Adrenal gland (tissue), 12 donors: Measurements from ENCODE around the gene LILRA5. TPM values are rescaled to one million over a fixed set of nuclear protein-coding genes. Genes with fewer than 3 reads are reported as not detected.

Experiments used
- DNase-seq, 7 donors: peaks; one replicate each; pipeline ENCODE4 v3.0.0-alpha.2; 2019 to 2020
- H3K27ac ChIP-seq, 5 donors: fragments of 200-600 bp; sonication (generic) in 4 of 5; 1 replicate in 3 of 5; 2 replicates in 2 of 5; pipeline versions ENCODE4 v1.5.1 to v1.8.0; 2016 to 2020; ENCODE audit warnings: mild to moderate bottlenecking in 1 of 5
- H3K27me3 ChIP-seq: fragments of 200-600 bp; 2 replicates; pipeline ENCODE4 v1.8.0; 2021
- H3K36me3 ChIP-seq, 2 donors: fragments of 200-600 bp; replicated peaks in 1 of 2; 1 replicate in 1 of 2; 2 replicates in 1 of 2; pipeline versions ENCODE4 v1.5.1 to v1.8.0; 2018 to 2022
- H3K4me1 ChIP-seq, 2 donors: fragments of 200-600 bp; replicated peaks in 1 of 2; 1 replicate in 1 of 2; 2 replicates in 1 of 2; pipeline versions ENCODE4 v1.5.1 to v1.8.0; 2018 to 2021
- H3K4me3 ChIP-seq, 4 donors: fragments of 200-600 bp; sonication (generic) in 3 of 4; one replicate each; pipeline ENCODE4 v1.5.1; 2016 to 2018
- H3K9me3 ChIP-seq, 3 donors: fragments of 200-600 bp; sonication (generic) in 1 of 3; replicated peaks in 1 of 3; 1 replicate in 2 of 3; 2 replicates in 1 of 3; pipeline versions ENCODE4 v1.5.1 to v1.8.0; 2016 to 2021
- CTCF ChIP-seq, 6 experiments: fragments of 450-650 bp in 4 of 6; fragments of 200-600 bp in 2 of 6; sonication (generic) in 1 of 6; IDR thresholded peaks; 1 replicate in 5 of 6; 2 replicates in 1 of 6; pipeline versions ENCODE4 v1.5.1 to v1.8.0; 2016 to 2021; ENCODE audit warnings: antibody characterized with exemption in 6 of 6, mild to moderate bottlenecking in 2 of 6, moderate library complexity in 1 of 6
- POLR2A ChIP-seq, 2 donors: fragments of 450-650 bp; IDR thresholded peaks; one replicate each; pipeline ENCODE4 v1.6.1; 2017; ENCODE audit warnings: antibody characterized with exemption in 2 of 2, mild to moderate bottlenecking in 2 of 2, moderate library complexity in 1 of 2
- WGBS, 4 donors: extraction: QIAGEN DNeasy Blood & Tissue Kit in 2 of 4; methylation state at CpG; one replicate each; pipeline versions ENCODE4 v1.1.5 to v1.1.7; 2013 to 2017; 5-methylcytosine and 5-hydroxymethylcytosine counted together
- intact Hi-C, 2 donors: fragments of 100-400 bp; cut with DNase I; formaldehyde crosslinking; loops; one replicate each; pipeline versions ENCODE4 v1.14.1 to v1.15.0; 2022 to 2023
- polyA plus RNA-seq, 3 donors: library from polyadenylated mRNA; stranded (reverse); fragments of 200-250 nt in 2 of 3; fragments of 350-450 nt in 1 of 3; fragmentation: Illumina TruSeq in 1 of 3; extraction: RNeasy Lipid Tissue Mini Kit (QIAGEN cat#74804) in 1 of 3; gene quantifications; one replicate each; pipeline ENCODE4 v1.2.3, GENCODE V29; 2013 to 2014
- total RNA-seq, 9 donors: library from RNA; depleted of rRNA in 4 of 9; stranded (reverse); fragments of >200 nt in 4 of 9; fragments of 120-200 nt in 1 of 9; fragmentation: NEBNext Ultra II Directional in 1 of 9; extraction: Animal tissue kit (Norgen Biotek cat#: 25700) in 1 of 9; gene quantifications; one replicate each; pipeline versions ENCODE4 v1.1.0 to v1.2.4, GENCODE V29; 2013 to 2023
- donor health status: healthy with polysubstance abuse.
- donor health status: Bipolar disorder and iron deficiency.
- donor health status: DM: yes; HTN: yes; CAD: no.
- donor health status: DM: no; HTN: no; CAD: no.
- donor health status: DM: no; HTN: no; CAD: no.
- donor health status: DM: yes; HTN: yes; CAD: no.

LILRA5 gene
- total and polyA plus RNA-seq, 12 donors, result 0.72 to 6.2 (median 3.0) TPM; not detected in 1

- TF ChIP-seq CTCF (IDR thresholded peaks at IDR 0.05), result no peak
- no peak for TF ChIP-seq POLR2A (IDR thresholded peaks at IDR 0.05)
These were observed 10.7 kb downstream of the LILRA5 start for GRCh38 chr19:54302257-54302656.

GRCh38 chr19:54299515-54299914 is 13.5 kb downstream of the LILRA5 start:
- Histone ChIP-seq H3K27me3 (no peaks in the 10 kb centered on the region), H3K4me1 (no peaks in the 10 kb centered on the region), H3K36me3 (no peaks in the 10 kb centered on the region), H3K27ac (no peak overlapping the region), H3K4me3 (no peak overlapping the region), H3K9me3 (no peaks in the 10 kb centered on the region)
- TF ChIP-seq POLR2A (IDR thresholded peaks at IDR 0.05), result no peak
- TF ChIP-seq CTCF (IDR thresholded peaks at IDR 0.05), result no peak
- WGBS, 4 donors, result 83 to 90% (median 86%) methylated on average over 5 of the region's 5 CpGs
- no peak for DNase-seq
- intact Hi-C loops, result no loop called here

More at GRCh38 chr19:54302257-54302656, 10.7 kb downstream of the LILRA5 start:
- intact Hi-C loops, result no loop called here
- H3K4me1 ChIP-seq, result no peaks in the 10 kb centered on the region
- no peaks in the 10 kb centered on the region for H3K36me3 ChIP-seq
- H3K4me3 ChIP-seq, result no peak overlapping the region
- no peaks in the 10 kb centered on the region for H3K9me3 ChIP-seq
- peak in 1 of 7 donors; percentile 21 for DNase-seq
- WGBS, 4 donors, result 54 to 75% (median 60%) methylated on average over 4 of the region's 4 CpGs
- H3K27me3 ChIP-seq, result peaks cover 9% of the 10 kb centered on the region
- H3K27ac ChIP-seq, result no peak overlapping the region

- DNase-seq, result no peak
- H3K9me3 ChIP-seq, result no peaks in the 10 kb centered on the region
- WGBS, 4 donors, result 49 to 62% (median 56%) methylated on average over 3 to 7 of the region's 7 CpGs
- no peaks in the 10 kb centered on the region for H3K36me3 ChIP-seq
- H3K27ac ChIP-seq, result no peak overlapping the region
- H3K27me3 ChIP-seq, result no peaks in the 10 kb centered on the region
- intact Hi-C loops, result no loop called here
- TF ChIP-seq CTCF (IDR thresholded peaks at IDR 0.05) (no peak), POLR2A (IDR thresholded peaks at IDR 0.05) (no peak)
- H3K4me1 ChIP-seq, result no peaks in the 10 kb centered on the region
- no peak overlapping the region for H3K4me3 ChIP-seq
These were observed 13.9 kb downstream of the LILRA5 start for GRCh38 chr19:54299126-54299498.

DNA sequence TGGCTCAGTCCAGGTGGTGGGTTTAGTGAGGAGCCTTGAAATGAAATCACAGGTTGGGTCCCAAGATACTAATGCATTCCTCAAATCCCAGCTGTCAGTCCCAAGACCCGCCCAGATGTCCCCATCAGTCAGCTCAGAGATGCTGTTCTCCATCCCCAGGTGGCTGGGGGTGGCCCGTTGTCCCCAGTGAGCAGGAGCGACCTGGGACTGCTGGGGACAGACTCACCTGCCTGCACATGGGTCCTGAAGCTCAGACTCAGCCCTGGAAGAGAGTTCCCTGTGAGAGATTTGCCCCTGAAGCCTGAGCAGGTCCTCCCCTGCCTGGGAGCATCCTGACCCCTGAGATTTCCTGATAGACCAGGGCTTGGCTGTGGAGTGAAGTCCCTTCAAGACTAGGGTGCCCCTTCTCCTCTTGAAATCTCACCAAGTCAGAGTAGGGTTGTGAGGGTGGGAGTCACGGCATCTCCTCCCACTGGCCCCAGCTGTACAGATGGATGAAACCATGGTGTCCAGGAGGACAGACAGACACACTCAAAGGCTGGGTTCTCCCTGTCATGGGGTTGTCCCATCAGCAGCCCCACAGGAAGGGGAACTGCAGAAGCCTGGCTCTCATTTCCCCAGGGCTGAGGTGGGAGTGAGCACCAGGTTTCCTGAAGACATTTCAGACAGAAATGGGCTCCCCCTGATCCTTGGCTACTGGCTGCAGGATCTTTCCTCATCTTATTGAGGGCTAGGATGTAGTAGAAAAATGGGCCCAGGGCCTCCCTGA is 14.4 kb downstream of the LILRA5 start:
- TF ChIP-seq POLR2A (IDR thresholded peaks at IDR 0.05) (no peak), CTCF (IDR thresholded peaks at IDR 0.05) (no peak)
- Histone ChIP-seq H3K4me3 (no peak overlapping the region), H3K4me1 (no peaks in the 10 kb centered on the region), H3K27me3 (no peaks in the 10 kb centered on the region), H3K36me3 (no peaks in the 10 kb centered on the region), H3K9me3 (no peaks in the 10 kb centered on the region), H3K27ac (no peak overlapping the region)
- 38 to 83% (median 57%) methylated on average over 1 to 4 of the region's 4 CpGs for WGBS, 4 donors
- no peak for DNase-seq
- intact Hi-C loops, result no loop called here
